SK-N-MC (cell line): ENCODE results near the gene ANO2.

Source experiments
- EZH2 ChIP-seq: fragments of 200-600 bp; sonication (generic); IDR thresholded peaks from one replicate; pipeline ENCODE4 v1.6.1; 2017; ENCODE audit warnings: antibody characterized with exemption
- FOXP2 ChIP-seq: optimal IDR thresholded peaks from 2 replicates; pipeline ENCODE3; 2011; ENCODE audit warnings: mild to moderate bottlenecking, moderate library complexity; ENCODE audit not compliant: insufficient read depth; ENCODE audit errors: extremely low read length, control extremely low read depth
- POLR2AphosphoS5 ChIP-seq: IDR thresholded peaks from 2 replicates; pipeline ENCODE4 v1.6.1; 2012; ENCODE audit warnings: mild to moderate bottlenecking, low read depth, low read length, borderline replicate concordance

DNA sequence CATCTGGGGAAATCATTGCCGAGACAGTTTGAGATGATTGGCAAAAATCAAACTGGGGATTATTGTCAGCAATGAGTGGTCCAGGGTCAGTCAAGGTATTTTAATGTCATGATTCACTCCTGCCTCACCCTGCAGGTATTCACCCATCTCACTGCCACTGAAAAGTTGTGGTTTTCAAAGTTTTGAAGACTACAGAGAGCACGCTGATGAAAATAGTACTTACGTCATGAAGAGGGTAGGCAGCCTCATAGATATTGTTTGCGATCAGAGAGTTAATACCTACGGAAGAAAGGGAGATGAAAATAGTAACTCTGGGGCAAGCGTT, 138.0 kb downstream of the ANO2 start:
- TF ChIP-seq POLR2AphosphoS5 (no peak), EZH2 (no peak), FOXP2 (no peak)
